HG03025 (cell line): ENCODE data around the gene TBC1D21.

Experiments
- ATAC-seq: cut with Tn5 transposase; IDR thresholded peaks from one replicate; pipeline ENCODE4 v1.9.1; 2021; ENCODE audit warnings: mild to moderate bottlenecking, moderate library complexity; ENCODE audit not compliant: unreplicated experiment, low FRiP score

The TBC1D21 gene

DNA sequence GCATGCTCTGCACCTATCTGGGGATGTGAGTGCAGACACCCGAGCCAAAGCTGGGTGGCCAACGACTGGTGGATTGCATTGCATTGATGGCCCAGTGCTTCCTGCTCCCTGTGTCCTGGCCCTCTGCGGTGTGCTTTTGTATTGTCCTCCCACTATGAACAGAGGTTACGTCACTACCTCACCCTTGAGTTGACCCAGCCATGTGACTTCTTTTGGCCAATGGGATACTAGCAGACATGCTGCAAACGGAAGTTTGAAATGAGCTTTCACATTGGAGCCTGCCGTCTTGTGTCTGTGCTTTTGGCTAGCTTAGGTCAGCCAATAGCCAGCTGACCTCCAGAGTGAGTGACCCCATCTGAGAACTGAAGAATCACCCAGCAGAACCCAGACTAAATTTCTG lies 15.3 kb upstream of the TBC1D21 start:
- ATAC-seq: no peak

DNA sequence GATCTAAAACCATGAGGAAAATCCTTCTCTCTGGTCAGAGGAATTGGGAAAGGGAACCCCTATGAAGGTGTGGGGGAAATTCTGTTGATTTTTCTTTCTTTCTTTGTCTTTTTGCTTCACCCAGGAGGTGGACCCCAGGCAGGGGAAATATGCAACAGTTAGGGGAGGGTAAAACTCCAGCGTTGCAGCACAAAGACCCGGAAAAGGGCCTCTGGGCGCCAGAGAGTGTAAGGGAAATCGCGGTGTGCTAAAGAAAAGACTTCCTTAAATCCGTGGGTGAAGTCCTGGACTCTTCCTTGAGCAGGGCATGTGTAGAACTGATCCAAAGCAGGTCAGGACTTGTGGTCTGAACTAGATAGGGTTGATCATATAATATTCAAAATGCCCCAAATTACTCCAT lies 11.1 kb upstream of the TBC1D21 start:
- ATAC-seq: no peak

GRCh38 chr15:73865379-73865778 lies 8.0 kb upstream of the TBC1D21 start:
- no peak for ATAC-seq

- no peak for ATAC-seq
Measured at GRCh38 chr15:73865904-73866303, 7.5 kb upstream of the TBC1D21 start.

GRCh38 chr15:73866481-73866880 lies 6.9 kb upstream of the TBC1D21 start:
- no peak for ATAC-seq

GRCh38 chr15:73866881-73867410 lies 6.4 kb upstream of the TBC1D21 start:
- ATAC-seq: no peak

DNA sequence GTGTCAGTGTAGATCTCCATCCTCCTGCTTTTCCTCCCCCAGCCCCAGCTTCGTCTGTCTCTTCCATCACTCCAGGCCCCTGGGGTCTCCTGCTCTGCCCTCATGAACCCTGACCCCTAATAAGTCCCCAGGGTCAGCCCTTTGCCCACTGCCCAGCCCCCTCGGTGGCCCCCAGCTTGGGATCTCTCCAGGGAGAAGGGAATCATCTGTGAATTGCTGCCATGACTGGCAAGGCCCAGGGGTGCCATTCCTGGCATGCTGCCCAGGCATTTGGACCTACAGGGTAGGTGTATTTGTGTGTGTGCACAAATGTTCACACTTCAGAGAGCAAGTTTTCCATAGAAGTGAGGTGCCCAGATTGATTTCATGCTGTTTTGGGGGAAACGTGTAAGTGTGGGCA lies 5.9 kb upstream of the TBC1D21 start:
- no peak for ATAC-seq

GRCh38 chr15:73867956-73868355 lies 5.4 kb upstream of the TBC1D21 start:
- ATAC-seq: no peak

DNA sequence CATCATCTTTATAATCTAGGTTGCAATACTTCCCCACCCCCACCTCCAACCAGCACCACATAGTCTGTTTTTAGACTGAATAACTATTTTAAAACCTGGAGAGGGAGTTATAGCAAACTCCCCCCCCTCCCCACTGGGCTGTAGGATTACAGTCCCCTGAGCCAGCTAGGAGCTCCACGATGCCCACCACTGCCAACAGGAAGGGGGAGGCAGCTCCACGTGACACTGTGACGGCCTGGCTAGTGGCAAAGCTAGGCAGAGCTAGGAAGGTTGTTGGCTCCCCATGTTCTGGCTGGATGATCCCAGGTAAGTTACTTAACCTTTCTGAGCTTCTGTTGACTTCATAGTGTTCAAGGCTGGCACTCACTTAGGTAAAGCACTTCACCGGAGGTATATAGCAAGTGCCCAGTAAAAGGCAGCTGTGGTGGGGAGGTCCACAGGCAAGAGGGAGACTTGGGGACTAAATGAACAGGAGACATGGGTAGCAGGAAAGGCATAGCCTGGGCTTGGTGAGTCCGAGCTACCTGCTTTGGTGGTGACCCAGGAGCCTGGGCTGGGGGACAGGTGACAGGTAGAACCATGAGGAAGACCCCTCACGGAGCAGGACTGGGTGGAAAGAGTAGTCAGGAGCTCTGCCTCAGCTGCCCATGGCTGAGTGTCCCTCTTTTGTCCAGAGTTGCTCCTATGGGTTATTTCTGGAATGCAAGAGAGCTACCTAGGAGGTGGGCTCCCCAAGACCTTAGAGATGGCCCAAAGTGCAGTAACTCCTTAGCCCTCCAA lies 4.0 kb upstream of the TBC1D21 start:
- no peak for ATAC-seq

- no peak for ATAC-seq
Measured at GRCh38 chr15:73870700-73871408, 2.5 kb upstream of the TBC1D21 start.

- no peak for ATAC-seq
Measured at GRCh38 chr15:73872346-73872745, 1.0 kb upstream of the TBC1D21 start.

DNA sequence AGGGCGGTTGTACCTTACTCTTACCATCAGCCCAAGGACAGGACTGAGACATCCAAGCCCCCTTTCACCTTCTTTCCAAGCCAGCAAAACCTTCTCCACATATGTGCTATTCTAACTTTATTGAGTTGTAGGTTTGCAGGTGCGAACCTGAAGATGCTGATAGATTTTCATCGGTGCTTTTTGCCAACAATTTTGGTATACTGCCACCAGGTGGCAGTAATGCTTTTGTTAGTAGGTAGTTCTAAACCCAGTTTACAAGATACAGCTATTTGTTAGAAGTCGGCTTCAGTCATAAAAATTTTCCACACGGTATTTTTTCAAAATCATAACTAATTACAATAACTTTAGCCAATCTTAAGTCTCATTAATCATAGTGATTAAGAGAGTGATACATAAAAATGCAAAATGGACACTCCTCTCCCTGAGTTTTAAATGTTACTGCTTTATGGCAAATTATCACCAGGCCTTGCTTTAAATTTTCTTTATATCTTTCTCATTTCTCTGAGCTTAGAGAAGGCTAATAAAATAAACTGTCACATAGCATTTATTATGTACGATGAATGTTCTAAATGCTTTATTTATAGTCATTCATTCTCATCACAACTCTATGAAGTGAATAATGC lies 636 bp downstream of the TBC1D21 start:
- no peak for ATAC-seq

DNA sequence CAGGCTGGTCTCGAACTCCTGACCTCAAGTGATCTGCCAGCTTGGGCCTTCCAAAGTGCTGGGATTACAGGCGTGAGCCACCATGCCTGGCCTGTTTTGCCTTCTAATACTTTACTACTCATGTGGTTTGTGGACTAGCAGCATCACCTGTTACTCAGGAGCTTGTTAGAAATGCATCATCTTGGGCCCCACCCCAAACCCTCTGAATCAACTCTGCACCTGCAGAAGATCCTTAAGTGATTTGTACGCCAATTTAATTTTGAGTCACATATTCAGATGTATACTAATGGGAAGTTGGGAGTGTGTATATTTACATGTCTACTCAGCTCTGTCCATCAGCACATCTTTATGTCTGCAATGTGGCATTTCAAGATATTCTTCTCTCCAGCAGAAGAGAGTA lies 6.1 kb downstream of the TBC1D21 start:
- no peak for ATAC-seq

- no peak for ATAC-seq
Measured at GRCh38 chr15:73881579-73882320, 8.4 kb downstream of the TBC1D21 start.

GRCh38 chr15:73882761-73883419 lies 9.5 kb downstream of the TBC1D21 start:
- no peak for ATAC-seq

DNA sequence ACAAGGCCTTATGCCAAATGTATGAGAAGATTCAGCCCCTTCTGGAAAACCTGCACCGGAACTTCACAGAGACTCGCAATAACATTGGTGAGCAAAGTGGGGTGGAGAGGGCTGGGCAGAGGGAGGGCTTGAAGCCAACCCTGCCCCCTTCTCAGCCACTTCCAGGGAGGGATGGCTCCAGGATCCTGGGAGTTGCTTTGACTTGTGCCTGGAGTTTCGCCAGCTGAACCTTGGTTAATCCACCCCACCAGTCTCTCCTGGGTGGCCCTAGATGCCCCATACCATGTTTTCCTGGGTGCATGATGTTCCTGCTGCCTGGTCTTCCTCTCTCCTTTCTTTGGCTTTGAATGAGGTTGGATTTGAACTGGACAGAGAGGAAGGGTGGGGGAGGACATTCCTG lies 10.8 kb downstream of the TBC1D21 start:
- ATAC-seq: no peak

GRCh38 chr15:73885954-73886700 lies 12.8 kb downstream of the TBC1D21 start:
- ATAC-seq: no peak

GRCh38 chr15:73886717-73887345 lies 13.5 kb downstream of the TBC1D21 start:
- ATAC-seq: no peak

- no peak for ATAC-seq
Measured at GRCh38 chr15:73887481-73887880, 14.1 kb downstream of the TBC1D21 start.
